Bone marrow (tissue), 2 donors: ENCODE measurements around the gene LRMDA.
"Not testable (repeated sequence)": the region's sequence is repeated elsewhere in the genome, so short reads cannot be mapped to it uniquely, and the experiment has no call there.

Experiments used
- DNase-seq, 2 donors: peaks; one replicate each; lab custom pipeline; 2025; lab: John Stamatoyannopoulos, UW

Gene LRMDA

GRCh38 chr10:75588031-75588430 is 156.6 kb downstream of the LRMDA start:
- no peak for DNase-seq

- DNase-seq, result no peak
Observed at GRCh38 chr10:75589895-75590654, 158.7 kb downstream of the LRMDA start.

- DNase-seq, result no peak
Observed at GRCh38 chr10:75592151-75592787, 160.8 kb downstream of the LRMDA start.

- no peak for DNase-seq
Observed at GRCh38 chr10:75592791-75593643, 161.6 kb downstream of the LRMDA start.

- no peak for DNase-seq
Observed at GRCh38 chr10:75593692-75594556, 162.5 kb downstream of the LRMDA start.

GRCh38 chr10:75596930-75597620 is 165.7 kb downstream of the LRMDA start:
- DNase-seq, result no peak

GRCh38 chr10:75597773-75598440 is 166.5 kb downstream of the LRMDA start:
- no peak for DNase-seq

- DNase-seq, result no peak
Observed at GRCh38 chr10:75598998-75599397, 167.6 kb downstream of the LRMDA start.

- DNase-seq, result no peak
Observed at GRCh38 chr10:75599875-75600648, 168.6 kb downstream of the LRMDA start.

DNA sequence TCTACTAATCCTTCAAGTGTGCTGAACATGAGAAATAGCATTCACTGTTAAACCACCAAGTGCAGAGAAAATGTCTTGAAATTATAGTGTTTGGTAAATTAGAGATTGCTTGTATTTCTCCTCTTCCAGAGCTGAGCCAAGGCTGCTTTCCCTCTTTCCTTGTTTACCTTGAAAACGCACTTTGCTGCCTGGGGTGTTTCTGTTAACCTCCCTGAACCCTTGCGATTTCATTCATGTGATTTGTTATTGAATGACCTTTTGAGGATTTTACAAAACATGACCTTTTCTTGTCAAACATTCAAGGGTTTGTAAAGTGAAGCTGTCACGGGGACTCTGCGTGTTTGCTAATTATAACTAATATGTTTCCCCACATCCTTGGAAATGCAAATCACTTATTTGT is 169.4 kb downstream of the LRMDA start:
- no peak for DNase-seq

GRCh38 chr10:75602341-75602740 is 170.9 kb downstream of the LRMDA start:
- no peak for DNase-seq

DNA sequence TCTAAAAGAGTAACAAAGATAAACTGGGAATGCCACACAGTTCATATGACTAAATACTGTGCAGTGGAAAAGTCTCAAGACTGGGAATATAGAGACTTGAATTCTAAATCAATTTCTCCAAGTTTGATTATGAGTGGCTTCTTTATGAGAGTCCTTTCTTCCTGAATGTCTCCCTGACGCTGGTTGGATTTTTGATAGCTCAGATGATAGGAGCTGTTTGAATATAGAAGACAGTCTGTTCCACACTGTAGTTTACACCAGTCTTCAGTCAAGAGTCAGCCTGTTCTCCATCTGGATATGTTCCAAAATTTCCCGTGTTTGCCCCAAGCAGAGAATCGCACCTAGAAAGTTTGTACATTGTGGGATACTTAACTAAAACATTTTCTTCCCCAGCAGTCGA is 173.7 kb downstream of the LRMDA start:
- no peak for DNase-seq

DNA sequence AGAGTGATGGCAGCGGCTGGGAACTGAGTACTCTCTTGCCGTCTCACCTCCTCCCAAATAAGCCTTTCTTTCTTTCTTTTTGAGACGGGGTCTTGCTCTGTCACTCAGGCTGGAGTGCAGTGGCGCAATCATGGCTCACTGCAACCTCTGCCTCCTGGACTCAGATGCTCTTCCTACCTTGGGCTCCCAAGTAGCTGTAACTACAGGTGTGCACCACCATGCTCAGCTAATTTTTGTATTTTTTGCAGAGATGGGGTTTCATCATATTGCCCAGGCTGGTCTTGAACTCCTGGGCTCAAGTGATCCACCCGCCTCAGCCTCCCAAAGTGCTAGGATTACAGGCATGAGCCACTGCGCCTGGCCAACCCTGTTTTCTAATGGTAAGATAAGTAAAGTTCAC is 174.4 kb downstream of the LRMDA start:
- not testable (repeated sequence) for DNase-seq

GRCh38 chr10:75606203-75606779 is 174.9 kb downstream of the LRMDA start:
- no peak for DNase-seq

DNA sequence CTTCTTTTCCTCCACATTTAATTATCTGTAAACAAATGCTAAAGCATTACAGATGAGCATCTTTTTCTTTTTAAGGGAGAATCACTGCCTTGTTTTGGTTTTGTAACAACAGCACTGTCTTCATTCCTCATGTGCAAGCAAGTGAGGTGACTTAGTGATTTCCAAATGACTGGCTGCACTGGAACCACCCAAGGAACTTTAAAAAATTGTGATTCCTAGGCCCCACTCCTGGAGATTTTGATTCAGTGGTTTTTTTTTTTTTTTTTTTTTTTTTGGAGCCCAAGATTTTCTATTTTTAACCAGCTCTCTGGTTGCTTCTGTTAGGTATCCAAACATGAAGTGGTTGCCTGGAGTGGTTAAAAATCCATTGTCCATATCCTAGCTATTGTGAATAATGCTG is 176.2 kb downstream of the LRMDA start:
- DNase-seq, result no peak

GRCh38 chr10:75610183-75610582 is 178.8 kb downstream of the LRMDA start:
- no peak for DNase-seq

DNA sequence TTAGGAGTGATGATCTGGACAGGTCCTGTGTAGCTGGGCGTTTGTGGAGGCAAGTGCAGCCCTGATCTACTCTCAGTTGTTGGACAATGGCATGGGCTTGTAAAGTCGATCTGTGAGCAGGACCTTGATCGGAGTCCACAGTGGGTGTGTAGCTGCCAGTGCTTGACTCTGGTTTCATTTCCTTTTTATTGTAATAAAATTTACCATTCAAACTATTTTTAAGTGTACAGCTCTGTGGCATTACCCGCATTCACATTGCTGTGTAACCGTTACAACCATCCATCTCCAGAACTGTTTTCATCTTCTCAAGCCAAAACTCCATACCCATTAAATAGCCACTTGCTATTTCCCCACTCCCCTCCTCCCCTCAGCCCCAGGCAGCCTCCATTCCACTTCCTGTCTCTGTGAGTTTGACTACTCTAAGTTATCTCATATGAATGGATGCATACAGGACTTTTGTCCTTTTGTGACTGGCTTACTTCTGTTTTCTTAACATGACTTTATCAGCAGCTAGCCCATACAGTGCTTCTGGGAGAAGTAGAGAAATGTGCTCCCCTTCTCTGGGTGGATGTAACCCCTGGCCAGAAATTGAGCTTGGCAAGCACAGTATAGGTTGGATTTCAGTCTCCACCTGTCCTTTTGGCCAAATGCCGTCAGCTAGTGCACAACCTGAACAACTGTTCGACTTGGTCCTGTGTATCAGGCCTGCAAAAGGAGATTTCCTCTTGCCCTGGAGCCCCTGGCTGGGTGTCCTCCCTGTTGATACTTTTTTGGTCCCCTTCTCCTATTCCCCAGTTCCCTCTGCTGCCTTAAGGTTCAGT is 180.0 kb downstream of the LRMDA start:
- DNase-seq, result no peak

- DNase-seq, result no peak
Observed at GRCh38 chr10:75611993-75612372, 180.6 kb downstream of the LRMDA start.
